ENCODE measurements around the gene BBX. TPM values are rescaled to one million over a fixed set of nuclear protein-coding genes. Genes with fewer than 3 reads are reported as not detected.
"Not testable (repeated sequence)": the region's sequence is repeated elsewhere in the genome, so short reads cannot be mapped to it uniquely, and the experiment has no call there.

Gene BBX
- total and polyA plus RNA-seq, 4 donors: 4.7 to 25.1 (median 20.5) TPM

- WGBS: 95% methylated on average over 19 of the region's 19 CpGs
- H3K9me3 ChIP-seq (ENCODE audit: control insufficient read depth in 4 of 4, low read length in 3 of 4): no peaks in the 10 kb centered on the region
- H3K27ac ChIP-seq (ENCODE audit: low read depth in 1 of 2, low read length in 2 of 2): no peak overlapping the region
- H3K4me1 ChIP-seq (ENCODE audit: control insufficient read depth in 4 of 4, insufficient read depth in 4 of 4, low read length in 3 of 4): no peaks in the 10 kb centered on the region
- no peak overlapping the region for H3K9ac ChIP-seq (ENCODE audit: low read depth in 1 of 2, low read length in 2 of 2)
- no peaks in the 10 kb centered on the region for H3K27me3 ChIP-seq (ENCODE audit: control insufficient read depth in 4 of 4, insufficient read depth in 4 of 4, low read length in 3 of 4)
- TF ChIP-seq FOXA1 (IDR thresholded peaks at IDR 0.05) (no peak), HNF4A (conservative IDR thresholded peaks at IDR 0.05) (no peak), ZBTB33 (IDR thresholded peaks at IDR 0.05) (no peak), HNF4G (IDR thresholded peaks at IDR 0.05) (no peak), REST (IDR thresholded peaks at IDR 0.05) (no peak), YY1 (IDR thresholded peaks at IDR 0.05) (no peak), TAF1 (conservative IDR thresholded peaks at IDR 0.05) (no peak)
- no peak overlapping the region for H3K4me3 ChIP-seq (ENCODE audit: low read depth in 1 of 3, low read length in 3 of 3)
- DNase-seq (ENCODE audit: low spot score): no peak
- H3K36me3 ChIP-seq (ENCODE audit: control insufficient read depth in 4 of 4, insufficient read depth in 3 of 4, low read depth in 1 of 4, low read length in 3 of 4): no peaks in the 10 kb centered on the region
These were observed 311.1 kb downstream of the BBX start for GRCh38 chr3:107833722-107834416.

- H3K9me3 ChIP-seq (ENCODE audit: control insufficient read depth in 4 of 4, low read length in 3 of 4); H3K27ac ChIP-seq (ENCODE audit: low read depth in 1 of 2, low read length in 2 of 2); H3K9ac ChIP-seq (ENCODE audit: low read depth in 1 of 2, low read length in 2 of 2); H3K27me3 ChIP-seq (ENCODE audit: control insufficient read depth in 4 of 4, insufficient read depth in 4 of 4, low read length in 3 of 4); H3K4me1 ChIP-seq (ENCODE audit: control insufficient read depth in 4 of 4, insufficient read depth in 4 of 4, low read length in 3 of 4); H3K4me3 ChIP-seq (ENCODE audit: low read depth in 1 of 3, low read length in 3 of 3); DNase-seq (ENCODE audit: low spot score); H3K36me3 ChIP-seq (ENCODE audit: control insufficient read depth in 4 of 4, insufficient read depth in 3 of 4, low read depth in 1 of 4, low read length in 3 of 4): not testable (repeated sequence)
- whole genome bisulfite sequencing: 62% methylated on average over 4 of the region's 4 CpGs
These were observed 312.2 kb downstream of the BBX start for GRCh38 chr3:107835001-107835400.

- no peak for DNase-seq (ENCODE audit: low spot score)
- Histone ChIP-seq H3K9ac (ENCODE audit: low read depth in 1 of 2, low read length in 2 of 2) (no peak overlapping the region), H3K36me3 (ENCODE audit: control insufficient read depth in 4 of 4, insufficient read depth in 3 of 4, low read depth in 1 of 4, low read length in 3 of 4) (no peaks in the 10 kb centered on the region), H3K4me1 (ENCODE audit: control insufficient read depth in 4 of 4, insufficient read depth in 4 of 4, low read length in 3 of 4) (no peaks in the 10 kb centered on the region), H3K27me3 (ENCODE audit: control insufficient read depth in 4 of 4, insufficient read depth in 4 of 4, low read length in 3 of 4) (no peaks in the 10 kb centered on the region), H3K27ac (ENCODE audit: low read depth in 1 of 2, low read length in 2 of 2) (no peak overlapping the region), H3K9me3 (ENCODE audit: control insufficient read depth in 4 of 4, low read length in 3 of 4) (no peaks in the 10 kb centered on the region), H3K4me3 (ENCODE audit: low read depth in 1 of 3, low read length in 3 of 3) (no peak overlapping the region)
- WGBS: 92% methylated on average over 5 of the region's 5 CpGs
- no peak for TF ChIP-seq EGR1 (IDR thresholded peaks at IDR 0.05; ENCODE audit: low read depth in 2 of 2)
- no peak for TF ChIP-seq RAD21 (IDR thresholded peaks at IDR 0.05)
- no peak for TF ChIP-seq NR2F2 (IDR thresholded peaks at IDR 0.05)
- TF ChIP-seq ZBTB33 (IDR thresholded peaks at IDR 0.05): no peak
- no peak for TF ChIP-seq HNF4A (conservative IDR thresholded peaks at IDR 0.05)
- TF ChIP-seq JUND (IDR thresholded peaks at IDR 0.05): no peak
- no peak for TF ChIP-seq FOXA2 (IDR thresholded peaks at IDR 0.05)
- no peak for TF ChIP-seq RXRA (IDR thresholded peaks at IDR 0.05)
- no peak for TF ChIP-seq REST (IDR thresholded peaks at IDR 0.05)
- no peak for TF ChIP-seq FOXA1 (IDR thresholded peaks at IDR 0.05)
- no peak for TF ChIP-seq HNF4G (IDR thresholded peaks at IDR 0.05)
- no peak for TF ChIP-seq TAF1 (conservative IDR thresholded peaks at IDR 0.05)
- TF ChIP-seq ATF3 (IDR thresholded peaks at IDR 0.05): no peak
- no peak for TF ChIP-seq YY1 (IDR thresholded peaks at IDR 0.05)
These were observed 315.3 kb downstream of the BBX start for GRCh38 chr3:107837895-107838612.
